DOHH2 (cell line): Measurements from ENCODE around the gene DENND1A.
"Not testable (repeated sequence)": the region's sequence is repeated elsewhere in the genome, so short reads cannot be mapped to it uniquely, and the experiment has no call there.

Experiments
- H3F3A ChIP-seq: fragments of 200-600 bp; sonication (generic), shearing (Covaris generic); 2 replicates; pipeline ENCODE4 v1.6.0; 2016; ENCODE audit warnings: antibody characterized with exemption, mild to moderate bottlenecking; ENCODE audit not compliant: control insufficient read depth, insufficient read depth
- H3K27ac ChIP-seq: fragments of 200-600 bp; sonication (generic); 2 replicates; pipeline ENCODE4 v1.5.1; 2014; ENCODE audit warnings: low read depth, mild to moderate bottlenecking, low read length, moderate library complexity
- H3K27me3 ChIP-seq: fragments of 200-600 bp; sonication (generic); 2 replicates; pipeline ENCODE4 v1.6.1; 2014; ENCODE audit warnings: mild to moderate bottlenecking, low read length, mixed read lengths; ENCODE audit not compliant: control insufficient read depth
- H3K36me3 ChIP-seq: fragments of 200-600 bp; sonication (generic); 2 replicates; pipeline ENCODE4 v1.6.1; 2014; ENCODE audit warnings: mild to moderate bottlenecking, low read length, moderate library complexity, mixed read lengths; ENCODE audit not compliant: control insufficient read depth
- H3K4me1 ChIP-seq: fragments of 200-600 bp; sonication (generic); 2 replicates; pipeline ENCODE4 v1.6.1; 2014; ENCODE audit warnings: mild to moderate bottlenecking, low read length, mixed read lengths; ENCODE audit not compliant: control insufficient read depth
- H3K4me2 ChIP-seq: fragments of 200-600 bp; sonication (generic); 2 replicates; pipeline ENCODE4 v1.6.0; 2014; ENCODE audit warnings: mild to moderate bottlenecking, low read length, moderate library complexity
- H3K4me3 ChIP-seq: fragments of 200-600 bp; sonication (generic); 2 replicates; pipeline ENCODE4 v1.5.1; 2014; ENCODE audit warnings: mild to moderate bottlenecking, low read length, mixed read lengths
- H3K79me2 ChIP-seq: fragments of 200-600 bp; sonication (generic); 2 replicates; pipeline ENCODE4 v1.6.1; 2014; ENCODE audit warnings: mild to moderate bottlenecking, low read length, mixed read lengths; ENCODE audit not compliant: control insufficient read depth
- H3K9me2 ChIP-seq: fragments of 200-600 bp; sonication (generic); replicated peaks from 2 replicates; pipeline ENCODE4 v1.6.1; 2014; ENCODE audit warnings: mild to moderate bottlenecking, low read length, mixed read lengths; ENCODE audit not compliant: control insufficient read depth
- H3K9me3 ChIP-seq: fragments of 200-600 bp; sonication (generic); 2 replicates; pipeline ENCODE4 v1.6.1; 2014; ENCODE audit warnings: antibody characterized with exemption, low read length, mixed read lengths; ENCODE audit not compliant: control insufficient read depth, insufficient read depth
- H4K20me1 ChIP-seq: fragments of 200-600 bp; sonication (generic); 2 replicates; pipeline ENCODE4 v1.6.0; 2014; ENCODE audit warnings: low read depth, mild to moderate bottlenecking, antibody characterized with exemption, low read length, moderate library complexity; ENCODE audit not compliant: control insufficient read depth, insufficient read depth
- EZH2phosphoT487 ChIP-seq: fragments of 200-600 bp; sonication (generic); IDR thresholded peaks from 2 replicates; pipeline ENCODE4 v1.6.1; 2017; ENCODE audit warnings: borderline replicate concordance, mild to moderate bottlenecking, antibody characterized with exemption, low read length, moderate library complexity, mixed read lengths
- TF ChIP-seq, protein P1 (sequence below): fragments of 200-600 bp; sonication (generic); IDR thresholded peaks from one replicate; pipeline ENCODE4 v1.5.1; 2014; ENCODE audit warnings: antibody characterized with exemption, mild to moderate bottlenecking, low read depth, low read length; ENCODE audit not compliant: poor library complexity, severe bottlenecking

Gene DENND1A

GRCh38 chr9:123887837-123888236, 42.1 kb downstream of the DENND1A start:
- Histone ChIP-seq H3K9me2 (no peaks in the 10 kb centered on the region), H3K27ac (no peak overlapping the region), H3K36me3 (no peaks in the 10 kb centered on the region), H3K4me2 (no peak overlapping the region), H3K4me3 (no peak overlapping the region), H4K20me1 (no peaks in the 10 kb centered on the region), H3F3A (no peaks in the 10 kb centered on the region), H3K27me3 (no peaks in the 10 kb centered on the region), H3K9me3 (no peaks in the 10 kb centered on the region), H3K4me1 (no peaks in the 10 kb centered on the region), H3K79me2 (peaks cover 52% of the 10 kb centered on the region)
- TF ChIP-seq, protein P1, sequence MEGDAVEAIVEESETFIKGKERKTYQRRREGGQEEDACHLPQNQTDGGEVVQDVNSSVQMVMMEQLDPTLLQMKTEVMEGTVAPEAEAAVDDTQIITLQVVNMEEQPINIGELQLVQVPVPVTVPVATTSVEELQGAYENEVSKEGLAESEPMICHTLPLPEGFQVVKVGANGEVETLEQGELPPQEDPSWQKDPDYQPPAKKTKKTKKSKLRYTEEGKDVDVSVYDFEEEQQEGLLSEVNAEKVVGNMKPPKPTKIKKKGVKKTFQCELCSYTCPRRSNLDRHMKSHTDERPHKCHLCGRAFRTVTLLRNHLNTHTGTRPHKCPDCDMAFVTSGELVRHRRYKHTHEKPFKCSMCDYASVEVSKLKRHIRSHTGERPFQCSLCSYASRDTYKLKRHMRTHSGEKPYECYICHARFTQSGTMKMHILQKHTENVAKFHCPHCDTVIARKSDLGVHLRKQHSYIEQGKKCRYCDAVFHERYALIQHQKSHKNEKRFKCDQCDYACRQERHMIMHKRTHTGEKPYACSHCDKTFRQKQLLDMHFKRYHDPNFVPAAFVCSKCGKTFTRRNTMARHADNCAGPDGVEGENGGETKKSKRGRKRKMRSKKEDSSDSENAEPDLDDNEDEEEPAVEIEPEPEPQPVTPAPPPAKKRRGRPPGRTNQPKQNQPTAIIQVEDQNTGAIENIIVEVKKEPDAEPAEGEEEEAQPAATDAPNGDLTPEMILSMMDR, result no peak
- TF ChIP-seq EZH2phosphoT487, result no peak

GRCh38 chr9:123885834-123886233, 44.1 kb downstream of the DENND1A start:
- H3K4me3 ChIP-seq, H4K20me1 ChIP-seq, H3K27me3 ChIP-seq, H3K9me3 ChIP-seq, H3F3A ChIP-seq, H3K27ac ChIP-seq, H3K9me2 ChIP-seq, H3K4me1 ChIP-seq, H3K4me2 ChIP-seq, H3K36me3 ChIP-seq: not testable (repeated sequence)
- H3K79me2 ChIP-seq, result peaks cover 58% of the 10 kb centered on the region

DNA sequence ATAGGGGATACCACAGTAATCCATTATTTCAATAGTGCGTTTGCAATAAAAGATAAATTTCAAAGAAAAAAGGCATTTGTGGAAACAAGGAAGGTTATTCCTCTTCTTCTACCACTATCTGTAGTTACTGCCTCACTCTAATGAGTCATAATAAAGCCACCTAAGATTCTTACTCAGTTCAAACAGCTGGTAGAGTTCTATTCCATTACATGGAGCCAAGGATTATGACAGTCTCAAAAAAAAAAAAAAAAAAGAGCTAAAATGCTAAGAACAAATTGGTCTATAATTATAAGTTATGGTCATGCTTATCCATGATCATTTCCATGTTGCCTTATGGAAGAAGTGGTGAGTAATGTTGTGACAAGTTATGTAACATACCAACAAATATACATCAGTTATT, 46.3 kb downstream of the DENND1A start:
- H3K4me2 ChIP-seq, result no peak overlapping the region
- no peaks in the 10 kb centered on the region for H3K9me3 ChIP-seq
- H4K20me1 ChIP-seq, result 0 out of 2 replicates have a peak, but pooled peaks cover 4% of the 10 kb centered on the region
- H3K27ac ChIP-seq, result no peak overlapping the region
- H3K9me2 ChIP-seq, result no peaks in the 10 kb centered on the region
- H3K4me3 ChIP-seq, result no peak overlapping the region
- no peaks in the 10 kb centered on the region for H3F3A ChIP-seq
- H3K79me2 ChIP-seq, result peaks cover 50% of the 10 kb centered on the region
- H3K36me3 ChIP-seq, result 0 out of 2 replicates have a peak, but pooled peaks cover under 1% of the 10 kb centered on the region
- H3K4me1 ChIP-seq, result no peaks in the 10 kb centered on the region
- TF ChIP-seq EZH2phosphoT487, result no peak
- TF ChIP-seq, protein P1, result no peak
- no peaks in the 10 kb centered on the region for H3K27me3 ChIP-seq

DNA sequence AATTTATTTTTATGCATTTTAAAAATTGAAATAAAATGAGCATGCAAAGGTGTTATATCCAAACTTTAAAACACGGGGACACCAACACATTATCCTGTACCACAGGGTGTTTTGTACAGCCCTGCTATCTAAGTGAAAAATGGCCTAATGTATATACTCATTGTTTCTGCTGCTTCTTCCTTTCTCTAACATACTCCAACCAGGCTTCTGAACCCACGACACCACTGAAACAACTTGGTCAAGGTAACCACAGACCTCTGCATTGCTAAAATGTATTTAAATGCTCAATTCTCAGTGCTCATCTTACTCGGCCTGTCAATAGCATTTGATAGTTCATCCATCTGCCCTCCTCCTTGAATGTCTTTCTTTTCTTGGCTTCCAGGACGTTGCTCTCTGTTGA, 48.3 kb downstream of the DENND1A start:
- Histone ChIP-seq H3K27me3 (no peaks in the 10 kb centered on the region), H3F3A (no peaks in the 10 kb centered on the region), H3K79me2 (peaks cover 43% of the 10 kb centered on the region), H3K9me2 (no peaks in the 10 kb centered on the region), H3K27ac (no peak overlapping the region), H3K4me1 (no peaks in the 10 kb centered on the region), H4K20me1 (0 out of 2 replicates have a peak, but pooled peaks cover 4% of the 10 kb centered on the region), H3K4me3 (no peak overlapping the region), H3K4me2 (no peak overlapping the region), H3K9me3 (no peaks in the 10 kb centered on the region), H3K36me3 (peaks cover 6% of the 10 kb centered on the region; the same call in 1 of the 2 replicates)
- no peak for TF ChIP-seq EZH2phosphoT487
- TF ChIP-seq, protein P1, result no peak
